Activated T-cell treated with anti-CD3 and anti-CD28 coated beads, Interleukin-2, amount 50 U/mL, for 72 hours (primary cell): ENCODE data around the gene ERLEC1. TPM values are rescaled to one million over a fixed set of nuclear protein-coding genes. Genes with fewer than 3 reads are reported as not detected.
"Not testable (repeated sequence)": the region's sequence is repeated elsewhere in the genome, so short reads cannot be mapped to it uniquely, and the experiment has no call there.

Experiments
- ATAC-seq, 2 donors: fragments of 150-1000 bp; cut with Tn5 transposase; replicated peaks in 1 of 2; 2 replicates each; pipeline ENCODE4 v1.10.0; 2021; ENCODE audit warnings: moderate library complexity in 2 of 2, mild to moderate bottlenecking in 1 of 2
- DNase-seq, 2 donors: peaks; one replicate each; pipeline ENCODE4 v3.0.0; 2021 to 2022; ENCODE audit warnings: mixed read lengths in 1 of 2
- H3K27ac Mint-ChIP-seq: one replicate; pipeline ENCODE4 v1.8.0; 2022; ENCODE audit warnings: mild to moderate bottlenecking, moderate library complexity, mixed read lengths
- H3K27me3 Mint-ChIP-seq: one replicate; pipeline ENCODE4 v1.8.0; 2022; ENCODE audit warnings: low read depth, mixed read lengths
- H3K36me3 Mint-ChIP-seq, 2 donors: one replicate each; pipeline ENCODE4 v1.8.0; 2022; ENCODE audit warnings: mixed read lengths in 2 of 2, mild to moderate bottlenecking in 1 of 2; ENCODE audit not compliant: insufficient read depth in 2 of 2
- H3K4me1 Mint-ChIP-seq: one replicate; pipeline ENCODE4 v1.8.0; 2022; ENCODE audit warnings: low read depth, mixed read lengths
- H3K4me3 Mint-ChIP-seq, 2 donors: one replicate each; pipeline ENCODE4 v1.8.0; 2022; ENCODE audit warnings: mild to moderate bottlenecking in 2 of 2, mixed read lengths in 2 of 2, moderate library complexity in 2 of 2
- H3K9me3 Mint-ChIP-seq, 2 donors: one replicate each; pipeline ENCODE4 v1.8.0; 2022; ENCODE audit warnings: mixed read lengths in 2 of 2
- total RNA-seq, 2 donors: library from RNA; stranded (reverse); gene quantifications; one replicate each; pipeline ENCODE4 v1.2.3, GENCODE V29; 2022

The ERLEC1 gene, protein sequence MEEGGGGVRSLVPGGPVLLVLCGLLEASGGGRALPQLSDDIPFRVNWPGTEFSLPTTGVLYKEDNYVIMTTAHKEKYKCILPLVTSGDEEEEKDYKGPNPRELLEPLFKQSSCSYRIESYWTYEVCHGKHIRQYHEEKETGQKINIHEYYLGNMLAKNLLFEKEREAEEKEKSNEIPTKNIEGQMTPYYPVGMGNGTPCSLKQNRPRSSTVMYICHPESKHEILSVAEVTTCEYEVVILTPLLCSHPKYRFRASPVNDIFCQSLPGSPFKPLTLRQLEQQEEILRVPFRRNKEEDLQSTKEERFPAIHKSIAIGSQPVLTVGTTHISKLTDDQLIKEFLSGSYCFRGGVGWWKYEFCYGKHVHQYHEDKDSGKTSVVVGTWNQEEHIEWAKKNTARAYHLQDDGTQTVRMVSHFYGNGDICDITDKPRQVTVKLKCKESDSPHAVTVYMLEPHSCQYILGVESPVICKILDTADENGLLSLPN
- 10 to 100 TPM; 24.4 to 31.4 TPM for total RNA-seq

DNA sequence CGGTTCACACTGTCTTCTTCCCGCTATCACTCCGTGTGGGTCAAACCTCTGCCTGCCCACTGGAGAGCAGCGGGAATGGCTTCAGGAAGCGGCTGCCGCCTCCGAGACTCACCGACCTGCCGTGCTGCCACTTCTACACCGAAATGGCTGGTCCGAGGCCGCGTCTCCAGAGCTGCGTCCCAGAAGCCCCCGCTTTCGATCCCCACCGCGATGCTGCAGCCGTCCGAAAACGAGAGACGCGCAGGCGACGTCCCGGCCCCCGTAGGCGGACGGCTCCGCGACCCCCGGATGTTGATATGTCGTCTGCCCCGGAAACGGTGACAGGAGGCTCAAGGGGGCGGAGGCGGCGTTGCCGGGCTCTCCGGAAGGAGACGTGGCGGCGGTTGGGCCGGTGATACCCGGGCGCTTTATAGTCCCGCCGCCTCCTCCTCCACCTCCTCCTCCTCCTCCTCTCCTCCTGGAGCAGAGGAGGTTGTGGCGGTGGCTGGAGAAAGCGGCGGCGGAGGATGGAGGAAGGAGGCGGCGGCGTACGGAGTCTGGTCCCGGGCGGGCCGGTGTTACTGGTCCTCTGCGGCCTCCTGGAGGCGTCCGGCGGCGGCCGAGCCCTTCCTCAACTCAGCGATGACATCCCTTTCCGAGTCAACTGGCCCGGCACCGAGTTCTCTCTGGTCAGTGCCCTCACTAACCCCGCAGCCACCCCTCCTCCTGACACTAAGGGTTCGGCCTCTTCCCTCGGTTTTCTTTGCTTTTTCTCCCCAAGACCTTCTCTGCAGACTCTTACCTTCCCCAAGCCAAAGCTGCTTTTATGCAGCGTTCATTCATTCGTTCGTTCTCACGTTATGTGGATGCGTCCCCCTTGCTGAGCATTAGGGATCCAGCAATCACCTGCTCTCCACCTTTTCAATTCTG is at the start of gene ERLEC1, which contains the start of gene ASB3:
TSS of gene ERLEC1 (plus strand) at position 340 of the 909 bp plus-strand sequence. CDS start at position 507, 167 bp downstream.
TSS of gene ASB3 (minus strand) at position 249 of the 909 bp plus-strand sequence. CDS start 21,381 bp downstream, outside the sequence.
- peak; percentile 93 for DNase-seq
- peaks cover 9% of the 10 kb centered on the region in 2 donors for H3K36me3 Mint-ChIP-seq
- peak within 1 kb of the TSS; percentile 96 to 99 for H3K4me3 Mint-ChIP-seq
- peaks cover 52% of the 10 kb centered on the region for H3K4me1 Mint-ChIP-seq
- H3K27me3 Mint-ChIP-seq = no peaks in the 10 kb centered on the region
- no peaks in the 10 kb centered on the region for H3K9me3 Mint-ChIP-seq
- peak; percentile 95 for ATAC-seq
- peak within 1 kb of the TSS; percentile 93 for H3K27ac Mint-ChIP-seq

- ATAC-seq = no peak
- no peaks in the 10 kb centered on the region for H3K27me3 Mint-ChIP-seq
- H3K9me3 Mint-ChIP-seq = no peaks in the 10 kb centered on the region
- no peak overlapping the region for H3K4me3 Mint-ChIP-seq
- H3K4me1 Mint-ChIP-seq = peaks cover 4% of the 10 kb centered on the region
- DNase-seq = no peak
- peaks cover 3 to 4% of the 10 kb centered on the region in 2 donors for H3K36me3 Mint-ChIP-seq
- H3K27ac Mint-ChIP-seq = no peak overlapping the region
Observed at GRCh38 chr2:53737091-53737490, 49.8 kb upstream of the ERLEC1 start.

- Mint-ChIP-seq H3K9me3 (no peaks in the 10 kb centered on the region), H3K4me3 (no peak overlapping the region), H3K36me3 (peaks cover 5 to 9% of the 10 kb centered on the region in 2 donors), H3K27me3 (no peaks in the 10 kb centered on the region), H3K4me1 (peaks cover 11% of the 10 kb centered on the region), H3K27ac (no peak overlapping the region)
- ATAC-seq (no peak), DNase-seq (no peak)
Observed at GRCh38 chr2:53739032-53739431, 47.8 kb upstream of the ERLEC1 start.

GRCh38 chr2:53740170-53740569 is 46.7 kb upstream of the ERLEC1 start:
- no peak overlapping the region for H3K27ac Mint-ChIP-seq
- peaks cover 11% of the 10 kb centered on the region for H3K4me1 Mint-ChIP-seq
- ATAC-seq (no peak), DNase-seq (no peak)
- H3K36me3 Mint-ChIP-seq = peaks cover 2 to 4% of the 10 kb centered on the region in 2 donors
- no peak overlapping the region for H3K4me3 Mint-ChIP-seq
- no peaks in the 10 kb centered on the region for H3K27me3 Mint-ChIP-seq
- no peaks in the 10 kb centered on the region for H3K9me3 Mint-ChIP-seq

DNA sequence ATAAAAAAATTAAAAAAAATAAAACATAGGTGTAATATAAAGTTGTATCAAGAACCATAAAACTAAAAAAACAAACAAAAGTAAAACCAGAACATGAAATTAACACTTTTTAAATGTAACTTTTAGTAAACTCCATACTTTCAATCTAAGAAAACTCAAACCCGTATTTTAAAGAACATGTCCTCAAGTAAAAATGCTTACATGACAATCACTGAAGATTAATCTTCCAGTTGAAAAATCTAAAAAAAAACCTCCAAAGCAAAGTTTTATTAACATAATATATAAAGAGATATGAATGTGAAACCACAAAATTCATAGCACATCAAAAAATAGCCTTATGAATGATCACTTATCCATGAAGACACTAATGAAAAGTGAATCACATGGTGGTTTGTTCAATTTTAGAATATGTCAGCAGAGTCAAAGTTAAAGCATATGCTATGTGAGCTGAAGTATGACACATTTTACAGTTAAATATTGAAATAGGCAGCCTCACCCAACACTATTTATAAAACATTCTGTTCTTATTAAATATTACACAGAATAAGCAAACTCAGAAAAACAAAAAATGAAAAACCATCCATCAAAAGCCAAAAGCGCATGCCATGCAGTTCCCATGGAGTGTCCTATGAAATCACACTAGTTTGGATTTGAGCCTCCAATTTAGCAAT is 42.3 kb upstream of the ERLEC1 start:
- no peak overlapping the region for H3K27ac Mint-ChIP-seq
- no peaks in the 10 kb centered on the region for H3K9me3 Mint-ChIP-seq
- ATAC-seq (no peak), DNase-seq (no peak)
- H3K4me1 Mint-ChIP-seq = peaks cover 11% of the 10 kb centered on the region
- peaks cover 2 to 10% of the 10 kb centered on the region in 2 donors for H3K36me3 Mint-ChIP-seq
- no peak overlapping the region for H3K4me3 Mint-ChIP-seq
- no peaks in the 10 kb centered on the region for H3K27me3 Mint-ChIP-seq

DNA sequence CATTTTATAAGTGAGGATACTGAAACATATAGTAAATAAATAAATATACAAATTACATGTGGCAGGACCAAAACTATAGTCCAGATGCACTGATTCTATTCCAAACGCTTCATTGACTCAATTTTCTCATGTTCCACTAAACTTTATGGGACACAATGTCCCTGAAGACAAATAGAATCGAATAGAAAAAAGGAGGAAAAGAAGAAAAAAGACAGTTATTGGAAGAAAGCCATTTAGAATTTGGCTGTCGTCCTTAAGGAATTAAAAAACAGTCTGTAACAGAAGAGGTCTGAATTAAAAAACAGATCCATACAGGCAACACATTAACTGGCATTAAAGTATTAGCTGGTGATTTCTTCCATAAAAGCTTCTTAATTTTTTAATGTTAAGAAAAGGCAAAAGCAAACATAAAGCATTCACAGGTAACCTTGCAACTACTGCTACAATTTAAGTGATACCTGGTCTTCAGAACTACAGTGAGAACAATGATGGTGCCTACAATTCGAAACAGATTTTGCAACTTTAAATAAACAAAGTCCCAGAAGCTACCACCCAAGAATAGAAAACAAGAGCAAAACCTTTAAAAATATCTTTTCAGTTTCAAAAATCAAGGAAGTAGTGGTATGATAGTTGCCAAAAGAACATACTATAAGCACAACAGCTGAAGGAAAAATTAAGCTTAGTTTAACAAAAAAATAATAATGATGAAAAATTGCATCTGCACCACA is 36.6 kb upstream of the ERLEC1 start:
- DNase-seq = no peak
- H3K27ac Mint-ChIP-seq = peak overlapping the region; percentile 46
- H3K4me3 Mint-ChIP-seq = no peak overlapping the region
- peaks cover 29% of the 10 kb centered on the region for H3K4me1 Mint-ChIP-seq
- peaks cover 3 to 6% of the 10 kb centered on the region in 2 donors for H3K36me3 Mint-ChIP-seq
- no peaks in the 10 kb centered on the region for H3K9me3 Mint-ChIP-seq
- H3K27me3 Mint-ChIP-seq = no peaks in the 10 kb centered on the region
- ATAC-seq = no peak

GRCh38 chr2:53751728-53752127 is 35.1 kb upstream of the ERLEC1 start:
- Mint-ChIP-seq H3K9me3 (no peaks in the 10 kb centered on the region), H3K27me3 (no peaks in the 10 kb centered on the region), H3K27ac (peak overlapping the region; percentile 7), H3K4me1 (peaks cover 29% of the 10 kb centered on the region), H3K36me3 (peaks cover 3 to 8% of the 10 kb centered on the region in 2 donors), H3K4me3 (peak overlapping the region in 1 of 2 donors; percentile 19)
- ATAC-seq = peak; percentile 91 to 92
- DNase-seq = no peak

DNA sequence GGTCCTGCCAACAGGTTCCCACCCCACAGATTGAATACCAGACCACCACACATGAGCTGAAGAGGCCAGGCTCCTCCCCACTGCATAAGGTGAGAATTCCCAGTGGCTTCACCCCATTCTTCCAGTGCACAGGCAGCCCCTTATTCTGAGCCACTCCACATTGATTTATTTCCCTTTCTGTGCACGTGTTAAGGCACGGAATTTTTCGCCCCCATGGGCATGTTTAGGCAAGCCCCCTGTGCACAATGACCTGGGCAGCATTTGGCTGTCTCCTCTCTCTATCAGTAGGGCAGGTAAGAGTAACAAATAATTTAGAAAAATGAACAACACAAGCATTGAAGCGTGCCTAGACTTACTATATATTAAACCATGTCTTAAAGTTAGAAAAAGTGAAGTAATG is 34.5 kb upstream of the ERLEC1 start:
- H3K4me3 Mint-ChIP-seq = peak overlapping the region in 1 of 2 donors; percentile 51
- DNase-seq (no peak), ATAC-seq (no peak)
- peak overlapping the region; percentile 91 for H3K27ac Mint-ChIP-seq
- H3K36me3 Mint-ChIP-seq = peaks cover 3 to 11% of the 10 kb centered on the region in 2 donors
- no peaks in the 10 kb centered on the region for H3K27me3 Mint-ChIP-seq
- H3K4me1 Mint-ChIP-seq = peaks cover 29% of the 10 kb centered on the region
- H3K9me3 Mint-ChIP-seq = no peaks in the 10 kb centered on the region

DNA sequence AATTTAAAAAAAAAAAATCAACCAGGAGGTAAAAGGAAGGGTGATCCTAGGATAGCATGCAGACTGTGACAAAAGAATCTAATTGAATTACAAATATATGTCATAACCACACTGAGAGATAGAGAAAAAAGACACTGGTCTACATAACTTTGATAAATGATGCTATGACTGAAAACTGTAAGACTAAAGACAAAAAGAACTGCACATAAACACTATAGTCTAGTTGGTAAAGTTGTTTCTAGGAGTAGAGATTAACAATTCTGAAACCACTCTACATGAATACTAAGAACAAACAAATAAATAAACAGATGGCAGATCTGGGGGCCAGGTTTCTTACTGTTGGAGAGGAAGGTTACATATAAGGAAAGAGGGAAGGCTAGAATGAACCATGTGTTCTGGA is 33.8 kb upstream of the ERLEC1 start:
- Mint-ChIP-seq H3K4me3 (peak overlapping the region in 1 of 2 donors; percentile 51), H3K27me3 (no peaks in the 10 kb centered on the region), H3K4me1 (peaks cover 29% of the 10 kb centered on the region), H3K9me3 (no peaks in the 10 kb centered on the region), H3K27ac (peak overlapping the region; percentile 91), H3K36me3 (peaks cover 3 to 11% of the 10 kb centered on the region in 2 donors)
- DNase-seq (no peak), ATAC-seq (peak; percentile 53 to 65)

- ATAC-seq (no peak), DNase-seq (no peak)
- no peak overlapping the region for H3K27ac Mint-ChIP-seq
- H3K4me1 Mint-ChIP-seq = peaks cover 29% of the 10 kb centered on the region
- H3K9me3 Mint-ChIP-seq = no peaks in the 10 kb centered on the region
- no peak overlapping the region for H3K4me3 Mint-ChIP-seq
- H3K27me3 Mint-ChIP-seq = no peaks in the 10 kb centered on the region
- peaks cover 3 to 10% of the 10 kb centered on the region in 2 donors for H3K36me3 Mint-ChIP-seq
Observed at GRCh38 chr2:53755121-53755520, 31.7 kb upstream of the ERLEC1 start.

DNA sequence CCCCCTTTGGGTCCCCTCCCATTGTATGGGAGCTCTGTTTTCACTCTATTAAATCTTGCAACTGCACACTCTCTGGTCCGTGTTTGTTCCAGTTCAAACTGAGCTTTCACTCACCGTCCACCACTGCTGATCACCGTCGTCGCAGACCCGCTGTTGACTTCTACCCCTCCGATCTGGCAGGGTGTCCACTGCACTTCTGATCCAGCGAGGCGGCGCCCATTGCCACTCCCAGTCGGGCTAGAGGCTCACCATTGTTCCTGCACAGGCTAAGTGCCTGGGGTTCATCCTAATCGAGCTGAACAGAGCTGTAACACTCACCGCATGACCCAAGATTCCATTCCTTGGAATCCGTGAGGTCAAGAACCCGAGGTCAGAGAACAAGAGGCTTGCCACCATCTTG is 30.2 kb upstream of the ERLEC1 start:
- no peak overlapping the region for H3K27ac Mint-ChIP-seq
- peaks cover 16% of the 10 kb centered on the region for H3K4me1 Mint-ChIP-seq
- H3K9me3 Mint-ChIP-seq = no peaks in the 10 kb centered on the region
- ATAC-seq (no peak), DNase-seq (no peak)
- no peak overlapping the region for H3K4me3 Mint-ChIP-seq
- H3K27me3 Mint-ChIP-seq = no peaks in the 10 kb centered on the region
- H3K36me3 Mint-ChIP-seq = peaks cover 5 to 10% of the 10 kb centered on the region in 2 donors

- peaks cover 10% of the 10 kb centered on the region for H3K4me1 Mint-ChIP-seq
- not testable (repeated sequence) for H3K9me3 Mint-ChIP-seq, H3K36me3 Mint-ChIP-seq, ATAC-seq, DNase-seq, H3K27me3 Mint-ChIP-seq, H3K4me3 Mint-ChIP-seq, H3K27ac Mint-ChIP-seq
Observed at GRCh38 chr2:53757206-53757605, 29.6 kb upstream of the ERLEC1 start.
